Stimulated activated CD8-positive, alpha-beta memory T cell treated with anti-CD3 and anti-CD28 coated beads, Interleukin-7, amount 100 ng/mL, for 24 hours (primary cell): ENCODE data around the gene PLEKHB2.
A peak's percentile ranks its signal among the peaks of the same experiment; 100 is the strongest.
"Not testable (repeated sequence)": the region's sequence is repeated elsewhere in the genome, so short reads cannot be mapped to it uniquely, and the experiment has no call there.

Experiments used
- DNase-seq: peaks from one replicate; pipeline ENCODE4 v3.0.0-alpha.2; 2020; ENCODE audit warnings: low read depth

PLEKHB2 gene

DNA sequence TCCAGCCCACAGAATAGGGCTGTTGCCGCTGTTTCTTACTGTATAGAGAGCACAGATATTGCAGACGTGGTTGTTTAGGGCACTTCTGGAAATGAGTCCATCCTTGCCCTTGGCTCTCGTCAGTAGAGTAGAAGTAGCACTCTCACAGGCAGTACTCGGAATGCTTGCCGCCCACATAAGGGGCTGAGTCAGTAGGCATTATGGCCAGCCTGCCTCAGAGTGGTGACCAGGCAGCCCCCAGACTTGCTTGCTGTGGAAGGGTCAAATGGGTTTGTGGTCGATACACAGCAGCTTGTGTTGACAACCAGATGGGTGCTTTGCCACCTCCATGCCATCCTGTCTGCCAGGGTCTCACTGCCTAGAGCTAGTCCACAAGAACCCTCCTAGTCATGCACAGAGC, 38.7 kb downstream of the PLEKHB2 start:
- DNase-seq = no peak

DNA sequence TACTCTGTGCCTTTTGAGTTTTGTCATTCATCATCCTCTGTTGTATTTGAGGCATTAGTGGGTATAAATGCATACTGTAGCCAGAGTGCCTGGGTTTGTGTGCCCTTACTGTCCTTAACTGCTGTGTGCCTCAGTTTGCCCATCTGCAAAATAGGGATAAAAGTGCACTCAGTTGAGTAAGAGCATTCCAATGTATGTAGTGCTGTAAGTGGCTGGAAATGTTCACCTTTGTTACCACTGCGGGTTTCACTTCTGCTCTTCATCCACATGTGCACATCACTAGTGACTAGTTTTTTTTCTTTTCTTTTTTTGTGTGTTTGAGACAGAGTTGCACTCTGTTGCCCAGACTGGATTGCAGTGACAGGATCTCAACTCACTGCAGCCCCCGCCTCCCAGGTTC, 39.9 kb downstream of the PLEKHB2 start:
- no peak for DNase-seq

DNA sequence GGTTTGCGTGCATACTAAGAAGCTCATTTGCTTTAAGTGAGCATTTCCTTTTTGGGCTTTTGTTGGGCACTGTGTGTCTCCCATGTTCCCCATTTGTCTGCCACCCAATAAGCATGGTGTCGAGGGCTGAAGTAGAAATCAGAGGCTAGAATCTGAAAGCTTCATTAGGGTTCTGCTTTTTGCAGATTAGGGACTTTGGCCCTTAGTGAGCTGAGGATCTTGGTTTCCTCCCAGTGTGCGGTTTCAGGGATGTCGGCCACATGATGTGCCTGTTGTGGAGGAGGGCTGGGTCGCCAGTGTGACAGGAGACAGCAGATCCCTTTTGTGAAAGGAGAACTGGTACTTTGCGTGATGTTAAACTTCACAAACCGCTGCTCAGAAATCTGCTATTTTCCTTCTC, 41.1 kb downstream of the PLEKHB2 start:
- DNase-seq = no peak

DNA sequence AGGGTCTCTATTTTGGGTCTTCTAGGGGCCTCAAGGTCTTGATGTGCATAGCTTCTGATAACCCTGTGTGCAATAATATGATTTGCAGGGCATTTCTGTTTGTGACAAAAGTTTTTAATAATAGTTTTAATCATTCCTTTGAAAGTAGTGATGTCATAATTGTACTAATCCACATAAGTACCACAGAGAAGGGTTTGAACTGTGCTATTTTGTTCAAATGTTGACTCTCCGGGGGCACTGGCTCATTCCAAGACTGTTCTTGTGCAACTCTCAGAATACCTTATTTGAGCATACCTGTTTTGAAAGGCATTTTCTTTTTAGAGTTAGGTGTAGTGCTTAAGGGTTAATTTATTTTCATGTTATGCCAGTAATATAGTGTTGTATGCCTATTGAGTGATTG, 41.6 kb downstream of the PLEKHB2 start:
- DNase-seq = no peak

DNA sequence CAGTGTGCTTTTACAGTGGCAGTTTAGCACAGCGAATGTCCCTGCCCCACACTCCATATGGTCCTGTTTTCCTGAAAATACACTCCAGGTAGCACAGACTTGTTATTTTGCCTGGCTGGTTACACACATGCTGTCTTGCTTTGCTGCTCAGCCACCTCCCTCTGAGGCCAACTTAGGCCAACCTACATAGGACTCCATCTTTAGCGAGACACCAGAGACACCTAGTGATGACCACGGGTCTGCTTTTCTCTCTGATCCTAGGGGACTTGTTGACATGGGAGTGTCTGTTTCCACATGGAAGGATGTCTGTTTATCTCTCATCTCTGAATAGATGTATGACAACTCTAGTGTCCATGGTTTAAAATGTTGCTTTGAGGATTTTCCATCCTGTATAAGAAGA, 43.3 kb downstream of the PLEKHB2 start:
- DNase-seq = no peak

DNA sequence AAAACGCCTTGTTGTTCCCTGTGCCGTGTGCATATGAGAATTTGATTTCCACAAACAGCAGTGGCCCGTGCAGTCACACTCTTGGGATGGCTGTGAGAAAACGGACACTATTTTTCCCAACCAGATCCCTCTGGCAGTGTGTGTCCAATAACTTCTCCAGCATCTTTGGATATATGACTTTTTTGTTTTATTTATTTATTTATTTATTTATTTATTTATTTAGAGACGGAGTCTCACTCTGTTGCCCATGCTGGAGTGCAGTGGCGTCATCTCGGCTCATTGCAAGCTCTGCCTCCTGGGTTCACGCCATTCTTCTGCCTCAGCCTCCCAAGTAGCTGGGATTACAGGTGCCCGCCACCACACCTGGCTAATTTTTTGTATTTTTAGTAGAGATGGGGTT, 45.0 kb downstream of the PLEKHB2 start:
- not testable (repeated sequence) for DNase-seq

DNA sequence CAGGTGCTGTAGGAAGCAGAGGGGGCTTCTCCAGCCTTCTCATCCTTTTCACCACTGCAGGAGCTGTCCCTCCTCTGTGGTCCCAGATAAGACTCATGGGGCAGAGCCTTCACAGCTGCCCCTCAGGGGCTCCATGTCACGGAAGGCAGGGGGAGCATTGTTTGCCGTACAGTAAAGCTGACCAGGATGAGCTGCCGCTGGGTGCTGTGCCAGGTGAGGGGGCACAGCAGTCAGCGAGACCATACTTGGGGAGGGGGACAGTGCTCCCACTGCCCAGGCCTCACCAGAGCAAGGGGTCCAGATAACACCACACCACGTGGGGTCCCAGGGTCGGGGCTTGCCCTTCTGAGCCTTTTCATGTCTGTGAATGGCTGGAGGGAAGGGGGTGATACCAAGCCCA, 46.3 kb downstream of the PLEKHB2 start:
- no peak for DNase-seq

DNA sequence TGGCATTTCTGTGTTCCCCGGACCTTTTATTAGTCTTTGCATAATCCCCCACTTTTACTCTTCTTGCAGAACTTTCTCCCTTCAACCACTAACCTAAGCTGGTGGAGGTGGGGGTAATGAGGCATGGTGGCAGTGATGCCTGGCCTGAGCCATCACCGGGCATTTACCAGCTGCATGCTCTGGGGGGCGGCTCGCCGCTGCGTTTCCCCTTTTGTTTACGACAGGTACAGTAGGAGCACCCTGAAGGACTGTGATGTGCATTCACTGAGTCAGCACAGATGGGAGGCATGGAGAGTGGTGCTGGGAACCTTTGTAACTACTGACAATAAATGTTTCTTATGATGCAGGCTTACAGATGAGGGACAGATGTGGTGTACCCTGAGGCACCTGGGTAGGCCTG, 46.9 kb downstream of the PLEKHB2 start:
- DNase-seq = no peak

DNA sequence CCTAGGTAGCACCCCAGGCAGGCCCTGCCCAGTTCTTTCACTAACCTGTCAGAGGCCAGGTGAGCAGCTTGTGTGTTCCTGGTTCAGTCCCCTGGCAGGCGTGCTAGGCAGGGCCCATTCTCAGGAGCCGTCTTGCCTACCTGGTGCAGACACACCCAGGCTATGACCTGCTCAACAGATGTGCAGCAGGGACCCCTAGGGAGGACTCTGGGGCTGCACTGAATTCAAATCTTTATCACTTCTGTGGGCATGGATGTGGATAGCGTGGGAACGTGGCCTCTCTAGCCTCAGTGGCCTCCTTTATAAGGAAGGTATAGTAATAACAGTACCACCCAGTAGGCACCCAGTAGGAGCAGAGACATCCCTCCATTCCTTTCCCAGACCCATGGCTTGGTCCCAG, 48.4 kb downstream of the PLEKHB2 start:
- no peak for DNase-seq

DNA sequence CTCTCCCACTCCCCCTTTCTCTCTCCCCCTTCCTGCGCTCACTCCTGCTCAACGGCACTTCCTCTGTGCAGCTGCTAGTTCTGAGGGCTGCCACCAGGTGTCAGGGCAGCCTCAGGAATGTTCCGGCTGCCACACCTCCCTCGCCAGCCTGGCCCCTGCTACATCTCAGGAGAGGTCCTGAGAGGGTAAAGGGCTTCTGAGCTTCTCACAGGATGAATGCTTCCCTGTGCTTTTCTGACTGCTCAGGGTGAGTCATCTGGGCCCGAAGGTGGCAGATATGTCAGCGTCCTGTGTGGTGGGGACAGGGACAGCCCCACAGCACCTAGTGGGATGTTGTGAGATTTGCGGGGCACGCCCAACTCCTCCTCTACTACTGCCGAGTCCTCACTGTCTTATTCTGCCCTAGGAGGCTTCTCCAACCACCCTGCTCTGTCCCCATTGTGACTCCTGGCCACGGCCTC, 49.0 kb downstream of the PLEKHB2 start:
- DNase-seq = peak; percentile 55

DNA sequence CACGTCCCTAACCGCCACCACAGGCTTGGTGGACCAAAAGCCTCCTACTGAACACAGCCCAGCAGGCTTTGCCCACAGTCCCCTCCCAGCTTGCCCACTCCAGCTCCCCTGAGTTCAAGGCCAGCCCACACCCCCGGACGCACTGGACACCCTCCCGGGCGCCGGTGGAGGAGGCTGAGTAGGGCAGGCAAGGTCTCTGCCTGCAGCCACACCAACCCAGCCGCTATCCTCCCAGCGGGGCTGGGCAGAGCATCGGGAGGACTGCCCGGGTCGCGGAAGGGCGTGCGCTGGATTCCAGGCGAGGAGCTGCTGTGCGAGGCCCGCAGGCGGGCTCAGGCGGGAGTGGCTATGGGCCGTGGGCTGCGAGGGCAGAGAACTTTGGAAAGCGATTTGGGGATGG, 49.5 kb downstream of the PLEKHB2 start:
- DNase-seq = no peak

DNA sequence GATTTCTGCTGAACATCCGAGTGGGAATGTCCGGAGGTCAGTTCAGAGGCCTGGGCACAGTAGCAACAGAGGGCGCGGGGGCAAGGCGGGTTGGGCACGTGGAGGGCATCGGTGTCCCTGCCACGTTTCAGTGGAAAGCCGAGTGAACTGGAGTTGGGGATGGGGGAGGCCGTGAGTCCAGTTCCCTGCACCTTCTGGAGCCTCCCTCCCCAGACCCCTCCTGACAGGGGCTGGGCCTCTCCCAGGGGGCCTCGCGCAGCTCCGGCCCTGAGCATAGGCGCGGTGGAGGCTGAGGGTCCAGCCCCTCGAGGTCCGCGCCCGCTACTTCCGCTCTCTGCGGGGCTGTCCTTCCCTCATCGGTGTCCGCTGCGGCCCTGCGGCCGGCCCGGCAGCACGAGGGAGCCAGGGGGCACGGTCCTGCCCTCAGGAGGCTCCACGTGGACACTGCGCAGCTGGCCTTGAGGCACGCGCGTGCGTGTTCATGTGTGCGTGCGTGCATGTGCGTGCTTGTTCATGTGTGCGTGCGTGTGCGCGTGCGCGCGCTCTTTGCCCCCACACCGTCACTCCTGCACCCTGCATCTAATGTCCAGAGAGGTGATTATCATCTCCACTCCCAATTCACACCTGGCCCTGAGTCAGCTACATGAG, 50.2 kb downstream of the PLEKHB2 start:
- DNase-seq = no peak

DNA sequence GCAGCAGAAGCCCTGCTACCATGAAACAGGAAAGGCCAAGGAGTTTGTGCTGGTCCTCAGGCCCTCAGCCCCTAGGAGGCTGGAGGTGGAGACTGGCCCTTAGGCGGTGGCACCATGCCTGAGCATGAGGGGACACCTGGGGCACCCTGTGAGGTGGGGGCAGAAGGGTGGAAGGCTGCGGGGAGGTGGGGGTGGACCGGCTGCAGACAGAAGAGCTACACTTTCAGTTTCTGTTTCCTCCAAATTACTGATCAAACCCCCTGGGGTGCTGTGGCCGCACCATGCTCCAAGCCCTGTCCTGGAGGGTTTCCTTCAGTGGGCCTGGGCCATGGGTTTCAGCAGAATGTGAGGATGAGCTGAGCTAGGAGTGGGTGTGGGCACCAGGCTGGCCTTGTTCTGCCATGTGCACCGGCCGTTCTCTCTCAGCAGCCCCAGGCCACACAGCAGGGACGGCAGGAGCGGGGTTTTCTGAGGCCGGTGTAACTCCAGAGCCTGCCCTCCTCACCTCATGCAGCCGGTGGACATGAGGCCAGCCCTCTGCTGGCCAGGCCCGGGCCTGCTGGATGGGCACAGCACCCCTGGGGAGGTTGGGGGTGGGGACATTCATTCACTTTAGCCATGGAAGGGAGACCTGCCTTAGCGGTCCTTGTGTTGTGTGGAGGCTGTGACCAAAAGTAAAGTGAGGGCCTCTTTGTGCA, 51.5 kb downstream of the PLEKHB2 start:
- no peak for DNase-seq

DNA sequence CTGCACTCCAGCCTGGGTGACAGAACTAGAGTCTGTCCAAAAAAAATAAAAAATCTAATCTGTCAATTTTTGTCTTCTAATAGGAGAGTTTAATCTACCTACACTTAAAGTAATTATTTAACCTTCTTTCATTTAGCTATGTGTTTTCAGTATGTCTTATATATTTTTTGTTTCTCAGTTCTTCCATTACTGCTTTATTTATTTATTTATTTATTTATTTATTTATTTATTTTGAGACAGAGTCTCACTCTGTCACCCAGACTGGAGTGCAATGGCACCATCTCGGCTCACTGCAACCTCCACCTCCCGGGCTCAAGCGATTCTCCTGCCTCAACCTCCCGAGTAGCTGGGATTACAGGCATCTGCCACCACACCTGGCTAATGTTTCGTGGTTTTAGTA, 60.4 kb downstream of the PLEKHB2 start:
- DNase-seq = not testable (repeated sequence)

DNA sequence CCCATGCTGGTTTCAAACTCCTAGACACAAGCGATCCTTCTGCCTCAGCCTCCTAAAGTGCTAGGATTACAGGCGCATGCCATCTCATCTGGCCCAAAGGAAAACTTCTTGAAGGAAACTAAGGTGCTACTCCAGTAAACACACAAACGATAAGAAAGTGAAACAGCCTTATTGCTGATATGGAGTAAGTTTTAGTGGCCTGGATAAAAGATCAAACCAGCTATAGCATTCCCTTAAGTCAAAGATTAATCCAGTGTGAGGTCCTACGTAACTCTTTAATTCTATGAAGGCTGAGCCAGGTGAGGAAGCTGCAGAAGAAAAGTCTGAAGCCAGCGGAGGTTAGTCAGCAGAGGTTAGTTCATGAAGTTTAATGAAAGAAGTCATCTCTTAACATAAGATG, 63.4 kb downstream of the PLEKHB2 start:
- no peak for DNase-seq

DNA sequence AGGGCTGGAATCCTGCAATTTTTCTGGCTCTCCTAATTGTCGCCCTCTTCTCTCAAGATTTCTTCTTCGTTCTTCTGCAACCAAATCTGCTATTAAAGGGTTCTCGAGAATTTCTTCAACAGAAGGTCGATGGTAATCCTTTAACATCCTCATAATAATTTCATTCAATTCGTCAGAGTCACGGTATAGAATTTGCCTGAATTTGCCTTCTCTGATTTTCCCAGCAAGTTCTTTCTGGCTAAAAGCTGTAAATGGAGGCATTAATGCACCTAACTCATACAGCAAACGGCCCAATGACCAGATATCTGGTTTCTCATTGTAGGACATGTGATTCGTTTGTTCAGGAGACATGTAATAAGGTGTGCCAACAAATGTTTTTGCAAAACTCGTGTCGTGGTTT, 72.9 kb downstream of the PLEKHB2 start:
- not testable (repeated sequence) for DNase-seq

DNA sequence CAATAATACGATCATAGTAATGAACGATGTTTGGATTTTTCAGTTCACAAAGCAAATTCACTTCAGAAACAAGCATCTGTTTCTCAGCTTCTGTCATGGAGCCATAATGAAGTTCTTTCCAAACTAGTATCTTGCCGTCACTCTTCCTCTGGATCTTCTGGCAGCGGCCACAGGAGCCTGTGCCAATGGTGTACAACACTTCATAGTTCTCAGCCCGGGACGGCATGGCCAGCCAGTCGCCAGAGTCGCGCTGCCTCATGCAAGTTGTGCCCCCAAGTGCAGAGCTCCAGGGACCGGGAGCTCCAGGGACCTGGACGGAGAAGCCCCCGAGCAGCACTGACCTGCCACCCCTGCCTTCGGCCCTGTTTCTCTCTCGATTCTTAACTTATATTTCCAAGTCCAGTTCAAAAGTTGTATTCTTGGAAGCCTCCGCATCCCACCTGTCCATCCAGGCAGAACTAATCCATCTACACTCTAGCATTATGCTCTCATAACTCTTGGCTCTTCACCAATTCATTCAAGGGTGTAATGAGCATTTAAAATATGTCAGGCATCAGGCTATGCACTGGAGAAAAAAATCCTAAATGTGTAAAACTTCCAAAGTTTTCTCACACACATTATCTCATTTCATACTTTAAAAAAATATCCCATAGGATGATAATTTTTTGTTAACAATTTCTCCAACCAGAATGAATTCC, 73.7 kb downstream of the PLEKHB2 start:
- DNase-seq = not testable (repeated sequence)

DNA sequence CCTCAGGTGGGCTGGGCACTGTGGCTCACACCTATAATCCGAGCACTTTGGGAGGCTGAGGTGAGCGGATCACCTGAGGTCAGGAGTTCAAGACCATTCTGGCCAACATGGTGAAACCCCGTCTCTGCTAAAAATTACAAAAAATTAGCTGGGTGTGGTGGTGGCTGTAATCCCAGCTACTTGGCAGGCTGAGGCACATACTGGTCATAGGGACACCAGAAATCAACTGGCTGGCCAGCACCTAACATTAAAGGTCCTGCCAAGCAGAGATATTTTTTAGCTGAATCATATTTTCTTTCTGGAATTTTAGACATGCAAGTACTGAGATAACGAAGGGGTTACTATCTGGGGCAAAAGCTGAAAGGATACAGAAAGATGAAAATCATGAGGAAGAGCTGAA, 76.3 kb downstream of the PLEKHB2 start:
- not testable (repeated sequence) for DNase-seq

DNA sequence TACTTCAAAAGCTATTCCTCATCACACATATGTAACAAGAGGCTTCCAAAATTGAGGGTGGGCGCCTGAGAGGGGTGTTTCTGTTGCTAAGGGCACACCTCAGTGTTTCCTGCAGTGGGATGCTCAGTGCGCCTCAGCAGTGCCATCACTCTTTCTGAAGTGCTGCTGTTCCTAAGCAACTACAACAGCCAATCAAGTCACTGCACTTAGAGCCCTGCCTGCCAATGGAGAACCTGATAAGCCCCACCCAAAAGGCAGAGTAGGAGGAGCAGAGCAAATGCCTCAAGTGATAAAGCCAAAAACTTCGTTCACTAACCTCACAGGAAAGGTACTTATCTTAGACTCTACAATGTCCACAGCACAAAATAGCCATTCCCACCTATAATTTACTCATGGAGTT, 88.3 kb downstream of the PLEKHB2 start:
- DNase-seq = not testable (repeated sequence)

DNA sequence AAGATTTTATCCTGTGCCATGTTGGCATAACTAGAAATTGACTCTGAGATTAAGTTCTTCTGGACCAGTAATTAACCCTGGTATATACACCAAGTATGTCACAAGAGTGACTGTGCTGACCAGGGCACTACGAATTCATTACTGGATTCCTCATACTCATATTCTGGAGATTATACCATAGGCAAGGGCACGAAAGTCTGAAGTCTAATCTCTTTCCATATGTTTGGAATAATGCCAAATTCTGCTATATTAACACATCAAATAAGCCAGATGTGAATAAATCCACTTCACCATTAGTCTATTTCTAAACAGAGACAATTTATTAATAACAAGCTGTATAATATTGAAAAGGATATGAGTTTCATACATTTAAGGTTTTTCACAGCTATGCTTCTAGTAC, 91.0 kb downstream of the PLEKHB2 start:
- DNase-seq = not testable (repeated sequence)
